ENCODE data around the gene SCML2.
"Not testable (repeated sequence)": the region's sequence is repeated elsewhere in the genome, so short reads cannot be mapped to it uniquely, and the experiment has no call there.

The SCML2 gene

DNA sequence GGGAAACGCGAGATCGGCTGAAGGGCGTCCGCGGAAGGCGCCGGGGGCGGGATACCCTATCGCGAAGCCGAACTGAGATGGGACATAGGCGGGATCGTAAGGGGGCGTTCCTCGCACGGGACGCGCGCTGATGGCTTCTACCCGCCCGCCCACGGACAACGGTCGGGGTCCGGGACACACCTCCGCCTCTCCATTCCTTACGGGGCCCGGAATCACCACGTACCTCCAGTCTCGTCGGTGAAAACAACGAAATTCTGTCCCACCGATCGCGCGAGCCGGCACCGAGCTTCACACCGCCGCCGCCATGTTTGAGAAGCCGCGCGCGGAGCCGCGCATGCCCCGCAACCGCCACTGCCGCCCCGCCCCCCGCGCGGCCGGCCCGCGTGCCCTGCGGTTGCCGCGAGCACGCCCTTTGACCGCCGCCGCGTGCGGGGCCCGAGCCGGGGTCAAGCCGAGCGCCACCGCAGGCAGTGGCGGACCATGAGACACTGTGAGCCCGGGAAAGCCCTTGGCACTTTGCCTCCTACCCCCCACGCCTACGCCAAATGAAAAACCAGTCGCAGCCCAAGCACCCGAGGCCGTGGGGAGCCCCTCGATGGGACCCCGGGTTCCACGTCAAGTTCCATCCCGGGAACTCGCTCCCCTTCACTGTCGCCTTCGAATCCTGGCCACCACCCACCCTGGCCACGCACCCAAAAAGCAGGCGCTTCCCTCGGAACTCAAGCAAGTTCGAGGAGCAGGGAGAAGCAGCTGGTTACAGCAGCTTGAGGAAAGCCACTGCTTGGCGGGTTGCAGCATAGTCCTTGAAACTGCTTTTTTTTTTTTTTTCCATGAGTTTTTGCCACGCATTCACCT, at the start of gene SCML2:
TSS of gene SCML2 (minus strand) at position 320 of the 855 bp plus-strand sequence. CDS start 20,617 bp downstream, outside the sequence.
- DNase-seq (ENCODE audit: low read depth in 2 of 2): peak in 1 of 2 donors; percentile 26

DNA sequence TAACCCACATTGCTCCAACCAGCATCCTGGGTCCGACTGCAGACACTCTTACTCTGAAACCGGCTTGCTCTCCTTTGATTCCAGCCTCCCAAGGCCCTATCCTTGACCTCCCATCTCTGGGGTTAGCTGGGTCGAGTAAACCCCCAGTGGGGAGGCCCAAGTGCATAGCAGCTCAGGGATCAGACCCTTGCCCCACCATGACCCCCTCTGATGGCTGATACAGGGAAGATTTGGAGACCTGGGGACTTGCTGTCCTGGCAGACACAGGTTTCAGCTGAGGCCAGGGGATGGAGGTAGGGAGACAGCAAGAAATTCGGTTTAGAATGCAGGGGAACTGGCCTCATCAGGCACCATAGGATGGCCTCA, 47.3 kb upstream of the SCML2 start:
- no peak for DNase-seq (ENCODE audit: low read depth in 2 of 2)

- no peak for DNase-seq (ENCODE audit: low read depth in 2 of 2)
These were observed 40.0 kb upstream of the SCML2 start for GRCh38 chrX:18394477-18394876.

- peak; percentile 35 to 40 for DNase-seq (ENCODE audit: low read depth in 2 of 2)
These were observed 36.6 kb upstream of the SCML2 start for GRCh38 chrX:18390941-18391538.

- no peak for DNase-seq (ENCODE audit: low read depth in 2 of 2)
These were observed 35.5 kb upstream of the SCML2 start for GRCh38 chrX:18389966-18390365.

- DNase-seq (ENCODE audit: low read depth in 2 of 2): no peak
These were observed 23.3 kb upstream of the SCML2 start for GRCh38 chrX:18377796-18378195.

GRCh38 chrX:18375131-18375805, 20.8 kb upstream of the SCML2 start:
- not testable (repeated sequence) for DNase-seq (ENCODE audit: low read depth in 2 of 2)

DNA sequence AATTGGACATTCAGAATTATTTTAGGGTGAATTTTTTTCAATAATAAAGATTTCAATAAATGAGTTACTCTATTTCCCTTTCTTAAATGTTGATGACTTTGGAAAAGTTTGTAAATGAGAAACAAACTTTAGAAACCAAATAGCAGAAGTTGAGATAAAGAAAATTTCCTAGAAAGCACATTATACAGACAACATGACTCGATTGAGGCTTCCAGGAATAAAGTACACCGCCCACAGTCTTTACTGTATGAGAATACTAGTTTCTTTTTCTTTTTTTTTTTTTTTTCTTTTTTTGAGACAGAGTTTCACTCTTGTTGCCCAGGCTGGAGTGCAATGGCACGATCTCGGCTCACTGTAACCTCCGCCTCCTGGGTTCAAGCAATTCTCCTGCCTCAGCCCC, 14.6 kb upstream of the SCML2 start:
- DNase-seq (ENCODE audit: low read depth in 2 of 2): not testable (repeated sequence)

GRCh38 chrX:18368402-18368801, 13.9 kb upstream of the SCML2 start:
- DNase-seq (ENCODE audit: low read depth in 2 of 2): no peak

GRCh38 chrX:18360867-18361266, 6.4 kb upstream of the SCML2 start:
- DNase-seq (ENCODE audit: low read depth in 2 of 2): no peak

GRCh38 chrX:18353931-18354368, 538 bp downstream of the SCML2 start:
- DNase-seq (ENCODE audit: low read depth in 2 of 2): peak in 1 of 2 donors; percentile 13

DNA sequence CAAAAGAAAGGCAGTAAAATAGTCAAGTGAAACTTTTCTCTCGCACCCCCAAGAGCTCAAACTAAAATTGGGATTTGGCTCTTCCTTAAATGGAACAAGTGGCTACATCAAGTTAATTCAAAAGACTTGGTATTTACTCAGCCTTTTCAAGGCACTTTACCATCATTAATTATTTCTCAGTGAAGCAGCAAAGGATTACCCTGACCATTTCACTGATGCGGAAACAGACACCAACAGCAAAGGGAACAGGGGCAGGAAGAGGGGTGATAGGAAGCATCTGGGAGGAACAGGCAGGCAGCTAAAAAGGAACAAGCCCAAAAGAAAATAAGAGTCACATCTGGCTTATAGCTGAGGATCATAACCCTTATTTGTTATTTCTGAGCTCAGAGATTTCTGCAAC, 2.7 kb downstream of the SCML2 start:
- no peak for DNase-seq (ENCODE audit: low read depth in 2 of 2)

DNA sequence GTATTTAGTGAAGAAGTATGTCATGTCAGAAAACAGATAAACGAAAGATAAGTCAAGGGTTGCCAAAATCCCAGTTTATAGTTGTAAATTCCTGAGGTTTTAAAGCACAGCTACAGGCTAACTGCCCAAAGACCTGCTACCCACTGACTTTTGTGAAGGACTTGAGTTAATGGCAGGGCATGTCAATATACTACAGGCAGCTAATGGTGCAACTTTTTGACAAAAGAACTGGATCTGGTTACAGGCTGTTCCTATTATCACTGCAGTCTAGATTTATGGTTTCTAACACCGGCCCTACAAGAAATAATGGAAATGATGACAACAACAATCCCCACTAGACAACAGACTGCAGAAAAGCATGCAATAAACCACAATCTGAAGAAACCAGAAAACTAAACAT, 6.4 kb downstream of the SCML2 start:
- DNase-seq (ENCODE audit: low read depth in 2 of 2): no peak

DNA sequence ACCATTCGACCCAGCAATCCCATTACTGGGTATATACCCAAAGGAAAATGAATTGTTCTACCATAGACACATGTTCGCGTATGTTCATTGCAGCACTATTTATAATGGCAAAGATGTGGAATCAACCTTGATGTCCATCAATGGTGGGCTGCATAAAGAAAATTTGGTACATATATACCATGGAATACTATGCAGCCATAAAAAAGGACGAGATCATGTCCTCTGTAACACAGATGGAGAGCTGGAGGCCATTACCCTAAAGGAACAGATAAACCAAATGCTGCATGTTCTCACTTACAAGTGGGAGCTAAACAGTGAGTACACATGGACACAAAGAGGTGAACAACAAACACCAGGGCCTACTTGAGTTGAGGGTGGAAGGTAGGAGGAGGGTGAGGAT, 45.1 kb downstream of the SCML2 start:
- no peak for DNase-seq (ENCODE audit: low read depth in 2 of 2)

DNA sequence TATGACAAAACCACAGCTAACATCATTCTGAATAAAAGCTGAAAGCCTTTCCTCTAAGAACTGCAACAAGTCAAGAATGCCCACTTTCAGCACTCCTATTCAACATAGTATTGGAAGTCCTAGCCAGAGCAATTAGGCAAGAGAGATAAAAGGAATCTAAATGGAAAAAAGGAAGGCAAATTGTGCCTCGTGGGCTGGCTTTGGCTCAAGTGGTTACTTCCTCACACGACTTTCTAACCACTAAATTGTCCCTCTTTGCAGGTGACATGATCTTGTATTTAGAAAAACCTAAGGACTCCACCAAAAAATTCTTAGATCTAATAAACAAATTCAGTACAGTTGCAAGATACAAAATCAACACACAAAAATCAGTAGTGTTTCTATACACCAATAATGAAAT, 57.2 kb downstream of the SCML2 start:
- no peak for DNase-seq (ENCODE audit: low read depth in 2 of 2)

GRCh38 chrX:18294893-18295292, 59.6 kb downstream of the SCML2 start:
- DNase-seq (ENCODE audit: low read depth in 2 of 2): no peak

DNA sequence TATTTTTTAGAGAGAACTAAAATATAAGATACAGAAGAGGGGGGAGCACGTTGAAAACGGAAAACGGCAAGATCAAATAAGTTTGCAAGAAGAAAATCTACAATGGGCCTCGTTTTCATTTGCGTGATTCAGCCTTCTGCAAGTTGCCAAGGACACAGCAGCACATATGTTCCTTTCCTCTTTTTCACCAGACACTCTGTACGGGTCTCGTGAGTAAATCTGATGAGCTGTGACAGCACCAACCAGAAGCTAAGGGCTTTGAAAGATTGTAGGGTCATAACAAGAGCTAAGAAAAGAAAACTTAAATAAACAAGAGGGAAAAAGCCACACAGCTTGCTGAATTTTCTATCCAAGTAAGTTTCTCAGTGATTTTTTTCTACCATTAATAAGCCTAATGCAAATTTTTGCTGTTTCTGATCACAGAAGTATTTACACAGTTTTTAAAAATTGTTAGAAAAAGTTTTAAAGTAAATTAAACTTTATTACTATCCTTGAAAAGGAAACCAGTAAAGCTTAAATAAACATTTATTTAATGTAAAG, 63.4 kb downstream of the SCML2 start:
- no peak for DNase-seq (ENCODE audit: low read depth in 2 of 2)

GRCh38 chrX:18290200-18290599, 64.3 kb downstream of the SCML2 start:
- DNase-seq (ENCODE audit: low read depth in 2 of 2): no peak

DNA sequence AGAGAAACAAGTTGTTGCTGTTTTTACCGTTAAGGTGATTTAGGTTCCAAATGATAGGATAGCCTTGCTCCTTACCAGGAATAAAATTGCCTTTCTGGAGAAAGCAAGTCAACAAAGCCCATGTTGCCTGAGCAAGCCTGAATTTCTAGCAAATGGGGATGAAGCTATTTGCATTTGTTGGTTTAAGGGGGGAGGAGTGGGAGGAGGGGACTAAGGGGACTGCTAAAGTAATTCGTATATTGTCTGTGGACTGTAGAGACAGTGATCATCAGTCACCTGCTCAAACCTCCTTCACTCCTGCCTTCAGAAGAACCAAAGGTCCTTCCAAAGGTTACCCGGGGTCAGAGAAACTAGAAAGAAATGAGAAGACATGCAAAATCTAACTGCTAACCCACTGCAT, 65.8 kb downstream of the SCML2 start:
- no peak for DNase-seq (ENCODE audit: low read depth in 2 of 2)

DNA sequence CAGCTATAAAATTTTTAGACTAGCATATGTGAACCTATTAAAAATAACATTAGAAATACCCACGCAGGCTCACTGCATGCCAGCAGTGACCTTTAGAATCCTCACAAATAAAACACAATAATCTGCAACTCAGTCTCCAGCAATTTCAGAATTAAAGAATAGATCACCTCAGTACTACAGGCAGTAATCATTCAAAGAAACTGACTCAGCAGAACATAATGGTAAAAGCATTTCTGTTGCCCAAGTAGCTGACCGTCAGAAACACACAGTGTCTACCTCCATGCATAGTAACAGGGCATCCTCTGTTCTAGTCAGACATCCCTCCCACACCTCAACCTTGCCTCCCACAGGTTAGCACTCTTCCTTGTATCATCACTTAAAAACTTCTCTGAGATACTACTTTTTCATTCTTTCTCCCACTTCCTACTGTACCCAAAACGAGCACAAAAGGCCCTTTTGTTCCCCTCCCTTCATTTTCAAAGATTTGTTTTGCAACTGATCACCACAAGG, 68.1 kb downstream of the SCML2 start:
- no peak for DNase-seq (ENCODE audit: low read depth in 2 of 2)

DNA sequence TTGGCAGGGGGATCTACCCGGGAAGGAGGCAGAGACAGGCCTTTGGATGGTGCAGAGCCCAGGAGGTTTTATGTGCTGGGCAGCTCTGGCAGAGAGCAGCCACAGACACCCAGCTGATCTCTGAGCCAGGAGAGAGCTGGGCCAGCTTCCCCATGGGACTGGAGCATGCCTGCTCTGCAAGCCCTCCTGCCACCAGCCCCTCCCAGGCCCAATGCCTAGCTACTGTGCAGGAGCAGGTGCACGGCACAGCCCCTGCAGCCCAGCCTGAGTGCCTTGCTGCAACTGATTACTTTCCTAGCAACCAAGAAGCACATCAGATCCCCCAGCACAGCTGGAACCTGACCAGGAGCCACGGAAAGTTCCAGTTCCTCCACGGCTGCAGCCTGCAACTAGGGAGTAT, 76.0 kb downstream of the SCML2 start:
- DNase-seq (ENCODE audit: low read depth in 2 of 2): no peak

DNA sequence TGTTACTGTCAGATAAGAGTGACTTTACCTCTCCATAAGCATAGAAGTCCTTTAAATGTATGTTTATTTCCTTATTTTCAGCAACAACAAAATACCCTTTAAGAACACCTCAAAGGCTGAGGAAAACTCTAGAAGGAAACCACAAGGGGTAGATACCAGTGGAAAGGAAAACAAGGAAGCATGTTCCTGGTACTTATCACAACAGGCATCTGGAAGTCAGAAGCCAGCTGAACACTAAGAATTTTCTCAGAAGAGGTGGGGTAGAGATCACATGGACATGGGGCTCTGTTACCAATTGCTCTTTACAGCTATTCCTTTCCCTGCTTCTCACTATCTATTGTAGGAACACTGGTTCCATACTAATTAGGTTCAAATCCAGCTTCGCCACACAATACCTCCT, 82.3 kb downstream of the SCML2 start:
- no peak for DNase-seq (ENCODE audit: low read depth in 2 of 2)

Measured in stimulated activated CD8-positive, alpha-beta memory T cell treated with anti-CD3 and anti-CD28 coated beads, Interleukin-7, amount 100 ng/mL, for 4 hours (primary cell).